K562 (cell line): ENCODE results near the gene RABL2B.
"Not testable (repeated sequence)": the region's sequence is repeated elsewhere in the genome, so short reads cannot be mapped to it uniquely, and the experiment has no call there.

Experiments used
- CTCF ChIP-seq, 3 experiments: IDR thresholded peaks in 2 of 3; conservative IDR thresholded peaks in 1 of 3; 2 replicates each; pipeline ENCODE4 v1.5.1; 2011 to 2012; ENCODE audit warnings: low read length in 3 of 3, mild to moderate bottlenecking in 3 of 3, control low read depth in 2 of 3, improper control_type of control experiment in 1 of 3, inconsistent platforms in 1 of 3, low read depth in 1 of 3, mixed read lengths in 1 of 3, moderate library complexity in 1 of 3; ENCODE audit not compliant: insufficient read depth in 2 of 3
- HNRNPLL ChIP-seq: fragments of 200-400 bp; formaldehyde crosslinking; IDR thresholded peaks from 2 replicates; pipeline ENCODE4 v1.6.1; 2017; ENCODE audit warnings: low read length, low read depth, mild to moderate bottlenecking; ENCODE audit not compliant: poor library complexity, severe bottlenecking
- JUN ChIP-seq, 2 experiments: sonication (generic) in 1 of 2; formaldehyde crosslinking in 1 of 2; IDR thresholded peaks; 2 replicates each; pipeline versions ENCODE4 v1.6.1 to v1.8.0; 2012 to 2022; ENCODE audit warnings: borderline replicate concordance in 2 of 2, mild to moderate bottlenecking in 2 of 2, improper control_type of control experiment in 1 of 2, low read depth in 1 of 2, low read length in 1 of 2, missing genetic modification reagents in 1 of 2
- PBX2 ChIP-seq, 2 experiments: IDR thresholded peaks in 1 of 2; conservative IDR thresholded peaks in 1 of 2; 2 replicates each; pipeline ENCODE4 v1.6.1; 2016; ENCODE audit warnings: low read depth in 2 of 2, mild to moderate bottlenecking in 1 of 2, missing compliant biosample characterization in 1 of 2, missing genetic modification characterization in 1 of 2, moderate library complexity in 1 of 2
- POLR2A ChIP-seq: fragments of 450-650 bp; conservative IDR thresholded peaks from 2 replicates; pipeline ENCODE4 v1.6.1; 2016
- SMARCE1 ChIP-seq: fragments of 450-650 bp; IDR thresholded peaks from 2 replicates; pipeline ENCODE4 v1.7.1; 2016; ENCODE audit warnings: mild to moderate bottlenecking
- ZNF76 ChIP-seq: fragments of 250-450 bp; sonication (Bioruptor Pico); IDR thresholded peaks from 2 replicates; pipeline ENCODE4 v1.4.0; 2020; ENCODE audit warnings: mild to moderate bottlenecking, moderate library complexity, borderline replicate concordance
- TF ChIP-seq, protein P1 (sequence below), 2 experiments: fragments of 450-650 bp; formaldehyde crosslinking in 1 of 2; IDR thresholded peaks; 2 replicates each; pipeline versions ENCODE4 v1.4.0 to v1.6.1; 2014 to 2020; ENCODE audit warnings: mild to moderate bottlenecking in 2 of 2, borderline replicate concordance in 1 of 2, low read depth in 1 of 2
- TF ChIP-seq, protein P2 (sequence below): IDR thresholded peaks from 2 replicates; pipeline ENCODE4 v1.6.1; 2016; ENCODE audit warnings: missing genetic modification characterization, missing compliant biosample characterization
- TF ChIP-seq, protein P3 (sequence below): sonication (generic); formaldehyde crosslinking; IDR thresholded peaks from 2 replicates; pipeline ENCODE4 v1.9.0; 2022; ENCODE audit warnings: mild to moderate bottlenecking, missing genetic modification reagents

DNA sequence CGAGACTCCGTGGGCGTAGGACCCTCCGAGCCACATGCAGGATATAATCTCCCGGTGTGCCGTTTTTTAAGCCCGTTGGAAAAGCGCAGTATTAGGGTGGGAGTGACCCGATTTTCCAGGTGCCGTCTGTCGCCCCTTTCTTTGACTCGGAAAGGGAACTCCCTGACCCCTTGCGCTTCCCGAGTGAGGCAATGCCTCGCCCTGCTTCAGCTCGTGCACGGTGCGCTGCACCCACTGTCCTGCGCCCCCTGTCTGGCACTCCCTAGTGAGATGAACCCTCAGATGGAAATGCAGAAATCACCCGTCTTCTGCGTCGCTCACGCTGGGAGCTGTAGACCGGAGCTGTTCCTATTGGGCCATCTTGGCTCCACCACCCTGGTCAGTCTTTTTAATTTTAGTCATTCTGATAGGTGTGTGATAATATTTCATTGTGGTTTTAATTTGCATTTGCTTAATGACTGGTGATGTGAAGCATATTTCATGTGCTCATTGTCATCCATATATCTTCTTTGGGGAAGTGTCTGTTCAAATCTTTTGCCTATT is 26.4 kb downstream of the RABL2B start:
- not testable (repeated sequence) for TF ChIP-seq HNRNPLL; PBX2 (CRISPR knock-in tag; IDR thresholded peaks at IDR 0.05; ENCODE audit: low read depth); PBX2 (tag; conservative IDR thresholded peaks at IDR 0.05; ENCODE audit: low read depth); POLR2A; JUN (IDR thresholded peaks at IDR 0.05; ENCODE audit: borderline replicate concordance, low read depth, low read length); JUN (CRISPR knock-in tag; IDR thresholded peaks at IDR 0.05; ENCODE audit: borderline replicate concordance); ZNF76 (CRISPR knock-in tag); SMARCE1
- TF ChIP-seq CTCF (IDR thresholded peaks at IDR 0.05 in 2 of 3, conservative IDR thresholded peaks at IDR 0.05 in 1 of 3; ENCODE audit: insufficient read depth in 2 of 3, low read depth in 1 of 3, low read length in 3 of 3): peak; percentile 6 to 33 (median 23); a peak in 3 of 6 replicates
- TF ChIP-seq, protein P1, sequence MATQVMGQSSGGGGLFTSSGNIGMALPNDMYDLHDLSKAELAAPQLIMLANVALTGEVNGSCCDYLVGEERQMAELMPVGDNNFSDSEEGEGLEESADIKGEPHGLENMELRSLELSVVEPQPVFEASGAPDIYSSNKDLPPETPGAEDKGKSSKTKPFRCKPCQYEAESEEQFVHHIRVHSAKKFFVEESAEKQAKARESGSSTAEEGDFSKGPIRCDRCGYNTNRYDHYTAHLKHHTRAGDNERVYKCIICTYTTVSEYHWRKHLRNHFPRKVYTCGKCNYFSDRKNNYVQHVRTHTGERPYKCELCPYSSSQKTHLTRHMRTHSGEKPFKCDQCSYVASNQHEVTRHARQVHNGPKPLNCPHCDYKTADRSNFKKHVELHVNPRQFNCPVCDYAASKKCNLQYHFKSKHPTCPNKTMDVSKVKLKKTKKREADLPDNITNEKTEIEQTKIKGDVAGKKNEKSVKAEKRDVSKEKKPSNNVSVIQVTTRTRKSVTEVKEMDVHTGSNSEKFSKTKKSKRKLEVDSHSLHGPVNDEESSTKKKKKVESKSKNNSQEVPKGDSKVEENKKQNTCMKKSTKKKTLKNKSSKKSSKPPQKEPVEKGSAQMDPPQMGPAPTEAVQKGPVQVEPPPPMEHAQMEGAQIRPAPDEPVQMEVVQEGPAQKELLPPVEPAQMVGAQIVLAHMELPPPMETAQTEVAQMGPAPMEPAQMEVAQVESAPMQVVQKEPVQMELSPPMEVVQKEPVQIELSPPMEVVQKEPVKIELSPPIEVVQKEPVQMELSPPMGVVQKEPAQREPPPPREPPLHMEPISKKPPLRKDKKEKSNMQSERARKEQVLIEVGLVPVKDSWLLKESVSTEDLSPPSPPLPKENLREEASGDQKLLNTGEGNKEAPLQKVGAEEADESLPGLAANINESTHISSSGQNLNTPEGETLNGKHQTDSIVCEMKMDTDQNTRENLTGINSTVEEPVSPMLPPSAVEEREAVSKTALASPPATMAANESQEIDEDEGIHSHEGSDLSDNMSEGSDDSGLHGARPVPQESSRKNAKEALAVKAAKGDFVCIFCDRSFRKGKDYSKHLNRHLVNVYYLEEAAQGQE (IDR thresholded peaks at IDR 0.05; ENCODE audit: borderline replicate concordance): not testable (repeated sequence)
- TF ChIP-seq, protein P1 (CRISPR knock-in tag; IDR thresholded peaks at IDR 0.05; ENCODE audit: low read depth): not testable (repeated sequence)
- TF ChIP-seq, protein P2, sequence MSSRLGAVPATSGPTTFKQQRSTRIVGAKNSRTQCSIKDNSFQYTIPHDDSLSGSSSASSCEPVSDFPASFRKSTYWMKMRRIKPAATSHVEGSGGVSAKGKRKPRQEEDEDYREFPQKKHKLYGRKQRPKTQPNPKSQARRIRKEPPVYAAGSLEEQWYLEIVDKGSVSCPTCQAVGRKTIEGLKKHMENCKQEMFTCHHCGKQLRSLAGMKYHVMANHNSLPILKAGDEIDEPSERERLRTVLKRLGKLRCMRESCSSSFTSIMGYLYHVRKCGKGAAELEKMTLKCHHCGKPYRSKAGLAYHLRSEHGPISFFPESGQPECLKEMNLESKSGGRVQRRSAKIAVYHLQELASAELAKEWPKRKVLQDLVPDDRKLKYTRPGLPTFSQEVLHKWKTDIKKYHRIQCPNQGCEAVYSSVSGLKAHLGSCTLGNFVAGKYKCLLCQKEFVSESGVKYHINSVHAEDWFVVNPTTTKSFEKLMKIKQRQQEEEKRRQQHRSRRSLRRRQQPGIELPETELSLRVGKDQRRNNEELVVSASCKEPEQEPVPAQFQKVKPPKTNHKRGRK (tag): not testable (repeated sequence)
- TF ChIP-seq, protein P3, sequence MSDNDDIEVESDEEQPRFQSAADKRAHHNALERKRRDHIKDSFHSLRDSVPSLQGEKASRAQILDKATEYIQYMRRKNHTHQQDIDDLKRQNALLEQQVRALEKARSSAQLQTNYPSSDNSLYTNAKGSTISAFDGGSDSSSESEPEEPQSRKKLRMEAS (CRISPR knock-in tag): not testable (repeated sequence)
